ENCODE measurements around the gene SWAP70.

GRCh38 chr11:9797300-9797699 is 133.4 kb downstream of the SWAP70 start:
- TF ChIP-seq CTCF (IDR thresholded peaks at IDR 0.05) = no peak
- no peak for TF ChIP-seq POLR2A (IDR thresholded peaks at IDR 0.05)
